Measurements from ENCODE around the gene GPX6. TPM values are rescaled to one million over a fixed set of nuclear protein-coding genes. Genes with fewer than 3 reads are reported as not detected.

GPX6 gene
- total and polyA plus RNA-seq, 4 donors: not detected

DNA sequence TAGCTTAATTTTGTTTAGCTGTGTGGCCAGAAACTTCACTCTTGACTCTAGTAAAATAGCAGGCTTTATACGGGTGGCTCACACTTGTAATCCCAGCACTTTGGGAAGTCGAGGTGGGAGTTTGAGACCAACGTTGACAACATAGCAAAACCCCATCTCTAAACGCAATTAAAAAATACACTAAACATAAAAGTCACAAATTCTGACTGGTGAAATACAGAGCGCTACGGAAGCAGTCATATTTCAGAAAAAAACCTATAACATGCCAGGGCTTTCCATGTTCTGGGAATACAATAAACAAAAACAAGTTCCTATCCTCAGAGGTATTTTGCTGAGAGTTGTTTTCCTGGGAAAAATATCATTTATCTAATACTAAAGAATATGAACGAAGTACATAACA is 47.5 kb downstream of the GPX6 start (continued):
- no peak for TF ChIP-seq RXRA (IDR thresholded peaks at IDR 0.05)
- no peak for TF ChIP-seq EGR1 (IDR thresholded peaks at IDR 0.05; ENCODE audit: low read depth in 2 of 2)

DNA sequence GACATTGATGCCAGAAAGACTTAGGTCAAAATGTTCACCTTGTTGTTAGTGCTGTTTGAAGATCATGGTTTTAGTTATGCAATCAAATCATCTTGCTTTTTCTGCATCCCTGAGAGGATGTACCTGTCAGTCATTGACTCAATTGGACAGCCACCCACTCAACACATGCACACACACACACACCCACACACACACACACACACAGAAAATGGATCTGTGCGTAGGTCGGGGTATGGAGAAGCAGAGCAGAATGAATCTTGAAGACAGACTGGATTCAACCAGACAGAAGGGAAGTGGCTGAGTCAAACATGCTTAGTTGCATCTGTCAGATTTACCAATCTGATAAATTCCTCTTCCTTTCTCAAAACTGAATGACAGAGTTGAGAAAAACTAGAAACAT is 53.2 kb downstream of the GPX6 start:
- H3K27me3 ChIP-seq (ENCODE audit: control insufficient read depth in 4 of 4, insufficient read depth in 4 of 4, low read length in 3 of 4): peaks cover 0 to 11% (median 3%) of the 10 kb centered on the region in 4 donors
- H3K4me1 ChIP-seq (ENCODE audit: control insufficient read depth in 4 of 4, insufficient read depth in 4 of 4, low read length in 3 of 4): no peaks in the 10 kb centered on the region
- no peak for DNase-seq (ENCODE audit: low spot score)
- no peaks in the 10 kb centered on the region for H3K9me3 ChIP-seq (ENCODE audit: control insufficient read depth in 4 of 4, low read length in 3 of 4)
- H3K36me3 ChIP-seq (ENCODE audit: control insufficient read depth in 4 of 4, insufficient read depth in 3 of 4, low read depth in 1 of 4, low read length in 3 of 4): no peaks in the 10 kb centered on the region
- H3K9ac ChIP-seq (ENCODE audit: low read depth in 1 of 2, low read length in 2 of 2): no peak overlapping the region
- WGBS: 59% methylated on average over 2 of the region's 2 CpGs
- TF ChIP-seq HNF4G (IDR thresholded peaks at IDR 0.05): no peak
- no peak for TF ChIP-seq ZBTB33 (IDR thresholded peaks at IDR 0.05)
- TF ChIP-seq, protein P1, sequence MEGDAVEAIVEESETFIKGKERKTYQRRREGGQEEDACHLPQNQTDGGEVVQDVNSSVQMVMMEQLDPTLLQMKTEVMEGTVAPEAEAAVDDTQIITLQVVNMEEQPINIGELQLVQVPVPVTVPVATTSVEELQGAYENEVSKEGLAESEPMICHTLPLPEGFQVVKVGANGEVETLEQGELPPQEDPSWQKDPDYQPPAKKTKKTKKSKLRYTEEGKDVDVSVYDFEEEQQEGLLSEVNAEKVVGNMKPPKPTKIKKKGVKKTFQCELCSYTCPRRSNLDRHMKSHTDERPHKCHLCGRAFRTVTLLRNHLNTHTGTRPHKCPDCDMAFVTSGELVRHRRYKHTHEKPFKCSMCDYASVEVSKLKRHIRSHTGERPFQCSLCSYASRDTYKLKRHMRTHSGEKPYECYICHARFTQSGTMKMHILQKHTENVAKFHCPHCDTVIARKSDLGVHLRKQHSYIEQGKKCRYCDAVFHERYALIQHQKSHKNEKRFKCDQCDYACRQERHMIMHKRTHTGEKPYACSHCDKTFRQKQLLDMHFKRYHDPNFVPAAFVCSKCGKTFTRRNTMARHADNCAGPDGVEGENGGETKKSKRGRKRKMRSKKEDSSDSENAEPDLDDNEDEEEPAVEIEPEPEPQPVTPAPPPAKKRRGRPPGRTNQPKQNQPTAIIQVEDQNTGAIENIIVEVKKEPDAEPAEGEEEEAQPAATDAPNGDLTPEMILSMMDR (IDR thresholded peaks at IDR 0.05; ENCODE audit: low read depth, low read length, missing input control): no peak
- no peak for TF ChIP-seq FOXA2 (IDR thresholded peaks at IDR 0.05)
- no peak for TF ChIP-seq SP1 (IDR thresholded peaks at IDR 0.05)
- no peak for TF ChIP-seq GABPA (IDR thresholded peaks at IDR 0.05 in 1 of 2, conservative IDR thresholded peaks at IDR 0.05 in 1 of 2)
- TF ChIP-seq TAF1 (conservative IDR thresholded peaks at IDR 0.05): no peak
- TF ChIP-seq, protein P2, sequence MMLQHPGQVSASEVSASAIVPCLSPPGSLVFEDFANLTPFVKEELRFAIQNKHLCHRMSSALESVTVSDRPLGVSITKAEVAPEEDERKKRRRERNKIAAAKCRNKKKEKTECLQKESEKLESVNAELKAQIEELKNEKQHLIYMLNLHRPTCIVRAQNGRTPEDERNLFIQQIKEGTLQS (IDR thresholded peaks at IDR 0.05): no peak
- TF ChIP-seq RXRA (IDR thresholded peaks at IDR 0.05): no peak
- TF ChIP-seq, protein P3, sequence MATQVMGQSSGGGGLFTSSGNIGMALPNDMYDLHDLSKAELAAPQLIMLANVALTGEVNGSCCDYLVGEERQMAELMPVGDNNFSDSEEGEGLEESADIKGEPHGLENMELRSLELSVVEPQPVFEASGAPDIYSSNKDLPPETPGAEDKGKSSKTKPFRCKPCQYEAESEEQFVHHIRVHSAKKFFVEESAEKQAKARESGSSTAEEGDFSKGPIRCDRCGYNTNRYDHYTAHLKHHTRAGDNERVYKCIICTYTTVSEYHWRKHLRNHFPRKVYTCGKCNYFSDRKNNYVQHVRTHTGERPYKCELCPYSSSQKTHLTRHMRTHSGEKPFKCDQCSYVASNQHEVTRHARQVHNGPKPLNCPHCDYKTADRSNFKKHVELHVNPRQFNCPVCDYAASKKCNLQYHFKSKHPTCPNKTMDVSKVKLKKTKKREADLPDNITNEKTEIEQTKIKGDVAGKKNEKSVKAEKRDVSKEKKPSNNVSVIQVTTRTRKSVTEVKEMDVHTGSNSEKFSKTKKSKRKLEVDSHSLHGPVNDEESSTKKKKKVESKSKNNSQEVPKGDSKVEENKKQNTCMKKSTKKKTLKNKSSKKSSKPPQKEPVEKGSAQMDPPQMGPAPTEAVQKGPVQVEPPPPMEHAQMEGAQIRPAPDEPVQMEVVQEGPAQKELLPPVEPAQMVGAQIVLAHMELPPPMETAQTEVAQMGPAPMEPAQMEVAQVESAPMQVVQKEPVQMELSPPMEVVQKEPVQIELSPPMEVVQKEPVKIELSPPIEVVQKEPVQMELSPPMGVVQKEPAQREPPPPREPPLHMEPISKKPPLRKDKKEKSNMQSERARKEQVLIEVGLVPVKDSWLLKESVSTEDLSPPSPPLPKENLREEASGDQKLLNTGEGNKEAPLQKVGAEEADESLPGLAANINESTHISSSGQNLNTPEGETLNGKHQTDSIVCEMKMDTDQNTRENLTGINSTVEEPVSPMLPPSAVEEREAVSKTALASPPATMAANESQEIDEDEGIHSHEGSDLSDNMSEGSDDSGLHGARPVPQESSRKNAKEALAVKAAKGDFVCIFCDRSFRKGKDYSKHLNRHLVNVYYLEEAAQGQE (IDR thresholded peaks at IDR 0.05): no peak
- TF ChIP-seq NR2F2 (IDR thresholded peaks at IDR 0.05): no peak
- TF ChIP-seq JUND (IDR thresholded peaks at IDR 0.05): no peak
- no peak for TF ChIP-seq RAD21 (IDR thresholded peaks at IDR 0.05)
- TF ChIP-seq FOXA1 (IDR thresholded peaks at IDR 0.05): no peak
- no peak for TF ChIP-seq YY1 (IDR thresholded peaks at IDR 0.05)
- no peak for TF ChIP-seq EGR1 (IDR thresholded peaks at IDR 0.05; ENCODE audit: low read depth in 2 of 2)
- TF ChIP-seq MAX (IDR thresholded peaks at IDR 0.05): no peak
- no peak for TF ChIP-seq HNF4A (conservative IDR thresholded peaks at IDR 0.05)
- no peak overlapping the region for H3K4me3 ChIP-seq (ENCODE audit: low read depth in 1 of 3, low read length in 3 of 3)
- no peak overlapping the region for H3K27ac ChIP-seq (ENCODE audit: low read depth in 1 of 2, low read length in 2 of 2)
